Measurements from ENCODE around the gene BCLAF3. TPM values are rescaled to one million over a fixed set of nuclear protein-coding genes. Genes with fewer than 3 reads are reported as not detected.

BCLAF3 gene
- polyA plus RNA-seq, 1 donor from 2014 or later, result 34.6 TPM

DNA sequence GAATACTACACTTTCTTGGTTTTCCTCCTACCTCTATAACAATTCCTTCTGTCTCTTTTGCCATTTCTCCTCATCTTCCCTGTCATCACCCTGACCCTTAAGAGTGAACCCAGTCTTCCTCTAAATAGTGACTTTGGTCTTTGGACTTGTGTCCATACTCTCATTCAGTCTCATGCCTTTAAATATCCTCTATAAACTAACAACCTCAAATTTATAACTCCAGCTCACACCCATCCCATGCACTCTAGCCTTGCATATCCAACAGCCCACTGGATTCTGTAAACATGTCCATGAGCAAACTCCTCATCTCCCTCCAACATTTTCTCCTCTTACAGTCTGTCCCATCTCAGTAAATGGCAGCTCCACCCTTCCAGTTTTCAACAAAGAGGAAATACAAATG is 15.0 kb downstream of the BCLAF3 start:
- H3K4me2 ChIP-seq (ENCODE audit: low read length), result no peak overlapping the region
- no peaks in the 10 kb centered on the region for H3K79me2 ChIP-seq (replicated peaks; ENCODE audit: insufficient read depth, low read length)
- no peaks in the 10 kb centered on the region for H3K9me3 ChIP-seq (ENCODE audit: low read length)
- no peaks in the 10 kb centered on the region for H3K36me3 ChIP-seq (ENCODE audit: insufficient read depth, low read length)
- H3K9ac ChIP-seq (ENCODE audit: low read length), result no peak overlapping the region
- TF ChIP-seq EP300 (conservative IDR thresholded peaks at IDR 0.05; ENCODE audit: poor library complexity, severe bottlenecking) (no peak), EZH2 (IDR thresholded peaks at IDR 0.05; ENCODE audit: borderline replicate concordance, insufficient read depth, low read length, poor library complexity, severe bottlenecking) (no peak), MXI1 (conservative IDR thresholded peaks at IDR 0.05; ENCODE audit: poor library complexity, severe bottlenecking) (no peak), POLR2AphosphoS5 (IDR thresholded peaks at IDR 0.05) (no peak)
- TF ChIP-seq, protein P1, sequence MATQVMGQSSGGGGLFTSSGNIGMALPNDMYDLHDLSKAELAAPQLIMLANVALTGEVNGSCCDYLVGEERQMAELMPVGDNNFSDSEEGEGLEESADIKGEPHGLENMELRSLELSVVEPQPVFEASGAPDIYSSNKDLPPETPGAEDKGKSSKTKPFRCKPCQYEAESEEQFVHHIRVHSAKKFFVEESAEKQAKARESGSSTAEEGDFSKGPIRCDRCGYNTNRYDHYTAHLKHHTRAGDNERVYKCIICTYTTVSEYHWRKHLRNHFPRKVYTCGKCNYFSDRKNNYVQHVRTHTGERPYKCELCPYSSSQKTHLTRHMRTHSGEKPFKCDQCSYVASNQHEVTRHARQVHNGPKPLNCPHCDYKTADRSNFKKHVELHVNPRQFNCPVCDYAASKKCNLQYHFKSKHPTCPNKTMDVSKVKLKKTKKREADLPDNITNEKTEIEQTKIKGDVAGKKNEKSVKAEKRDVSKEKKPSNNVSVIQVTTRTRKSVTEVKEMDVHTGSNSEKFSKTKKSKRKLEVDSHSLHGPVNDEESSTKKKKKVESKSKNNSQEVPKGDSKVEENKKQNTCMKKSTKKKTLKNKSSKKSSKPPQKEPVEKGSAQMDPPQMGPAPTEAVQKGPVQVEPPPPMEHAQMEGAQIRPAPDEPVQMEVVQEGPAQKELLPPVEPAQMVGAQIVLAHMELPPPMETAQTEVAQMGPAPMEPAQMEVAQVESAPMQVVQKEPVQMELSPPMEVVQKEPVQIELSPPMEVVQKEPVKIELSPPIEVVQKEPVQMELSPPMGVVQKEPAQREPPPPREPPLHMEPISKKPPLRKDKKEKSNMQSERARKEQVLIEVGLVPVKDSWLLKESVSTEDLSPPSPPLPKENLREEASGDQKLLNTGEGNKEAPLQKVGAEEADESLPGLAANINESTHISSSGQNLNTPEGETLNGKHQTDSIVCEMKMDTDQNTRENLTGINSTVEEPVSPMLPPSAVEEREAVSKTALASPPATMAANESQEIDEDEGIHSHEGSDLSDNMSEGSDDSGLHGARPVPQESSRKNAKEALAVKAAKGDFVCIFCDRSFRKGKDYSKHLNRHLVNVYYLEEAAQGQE (IDR thresholded peaks at IDR 0.05; ENCODE audit: borderline replicate concordance), result no peak
- TF ChIP-seq, protein P2, sequence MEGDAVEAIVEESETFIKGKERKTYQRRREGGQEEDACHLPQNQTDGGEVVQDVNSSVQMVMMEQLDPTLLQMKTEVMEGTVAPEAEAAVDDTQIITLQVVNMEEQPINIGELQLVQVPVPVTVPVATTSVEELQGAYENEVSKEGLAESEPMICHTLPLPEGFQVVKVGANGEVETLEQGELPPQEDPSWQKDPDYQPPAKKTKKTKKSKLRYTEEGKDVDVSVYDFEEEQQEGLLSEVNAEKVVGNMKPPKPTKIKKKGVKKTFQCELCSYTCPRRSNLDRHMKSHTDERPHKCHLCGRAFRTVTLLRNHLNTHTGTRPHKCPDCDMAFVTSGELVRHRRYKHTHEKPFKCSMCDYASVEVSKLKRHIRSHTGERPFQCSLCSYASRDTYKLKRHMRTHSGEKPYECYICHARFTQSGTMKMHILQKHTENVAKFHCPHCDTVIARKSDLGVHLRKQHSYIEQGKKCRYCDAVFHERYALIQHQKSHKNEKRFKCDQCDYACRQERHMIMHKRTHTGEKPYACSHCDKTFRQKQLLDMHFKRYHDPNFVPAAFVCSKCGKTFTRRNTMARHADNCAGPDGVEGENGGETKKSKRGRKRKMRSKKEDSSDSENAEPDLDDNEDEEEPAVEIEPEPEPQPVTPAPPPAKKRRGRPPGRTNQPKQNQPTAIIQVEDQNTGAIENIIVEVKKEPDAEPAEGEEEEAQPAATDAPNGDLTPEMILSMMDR (IDR thresholded peaks at IDR 0.05; ENCODE audit: poor library complexity, severe bottlenecking), result no peak
- no peaks in the 10 kb centered on the region for H3F3A ChIP-seq (ENCODE audit: insufficient read depth, low read length, poor library complexity, severe bottlenecking)
- no peak overlapping the region for H2AFZ ChIP-seq (ENCODE audit: low read depth, low read length)
- H3K4me3 ChIP-seq (ENCODE audit: low read length), result no peak overlapping the region
- no peak overlapping the region for H3K27ac ChIP-seq (ENCODE audit: low read length)
- H3K9me2 ChIP-seq (ENCODE audit: insufficient read depth, low read length), result no peaks in the 10 kb centered on the region
- no peaks in the 10 kb centered on the region for H3K27me3 ChIP-seq (ENCODE audit: insufficient read depth, low read depth, low read length)
- no peaks in the 10 kb centered on the region for H4K20me1 ChIP-seq (ENCODE audit: insufficient read depth)

DNA sequence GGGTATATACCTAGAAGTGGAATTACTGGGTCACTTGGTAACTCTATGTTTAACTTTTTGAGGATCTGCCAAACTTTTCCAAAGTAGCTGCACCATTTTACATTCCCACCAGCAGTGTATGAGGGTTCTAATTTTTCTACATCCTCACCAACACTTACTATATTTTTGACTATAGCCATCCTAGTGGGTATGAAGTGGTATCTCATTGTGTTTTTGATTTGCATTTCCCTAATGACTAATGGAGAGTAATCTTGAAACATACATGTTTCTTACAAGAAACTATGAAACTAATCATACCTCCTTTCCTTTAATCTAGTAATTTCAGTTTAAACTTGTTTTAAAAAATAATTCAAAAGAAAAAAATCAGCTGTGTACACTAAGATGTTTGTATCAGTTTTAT is 17.9 kb downstream of the BCLAF3 start:
- Histone ChIP-seq H3K9ac (ENCODE audit: low read length) (no peak overlapping the region), H3K9me2 (ENCODE audit: insufficient read depth, low read length) (no peaks in the 10 kb centered on the region), H3K27me3 (ENCODE audit: insufficient read depth, low read depth, low read length) (no peaks in the 10 kb centered on the region), H3K4me2 (ENCODE audit: low read length) (no peak overlapping the region), H3F3A (ENCODE audit: insufficient read depth, low read length, poor library complexity, severe bottlenecking) (no peaks in the 10 kb centered on the region), H3K4me3 (ENCODE audit: low read length) (no peak overlapping the region), H3K79me2 (replicated peaks; ENCODE audit: insufficient read depth, low read length) (no peaks in the 10 kb centered on the region), H4K20me1 (ENCODE audit: insufficient read depth) (no peaks in the 10 kb centered on the region), H3K27ac (ENCODE audit: low read length) (no peak overlapping the region), H3K9me3 (ENCODE audit: low read length) (no peaks in the 10 kb centered on the region), H3K36me3 (ENCODE audit: insufficient read depth, low read length) (no peaks in the 10 kb centered on the region), H2AFZ (ENCODE audit: low read depth, low read length) (no peak overlapping the region)
- no peak for TF ChIP-seq SMC3 (conservative IDR thresholded peaks at IDR 0.05; ENCODE audit: poor library complexity)
- TF ChIP-seq, protein P1 (IDR thresholded peaks at IDR 0.05; ENCODE audit: borderline replicate concordance), result no peak
- no peak for TF ChIP-seq EP300 (conservative IDR thresholded peaks at IDR 0.05; ENCODE audit: poor library complexity, severe bottlenecking)
- no peak for TF ChIP-seq MXI1 (conservative IDR thresholded peaks at IDR 0.05; ENCODE audit: poor library complexity, severe bottlenecking)
- TF ChIP-seq, protein P2 (IDR thresholded peaks at IDR 0.05; ENCODE audit: poor library complexity, severe bottlenecking), result no peak
- TF ChIP-seq EZH2 (IDR thresholded peaks at IDR 0.05; ENCODE audit: borderline replicate concordance, insufficient read depth, low read length, poor library complexity, severe bottlenecking), result no peak
- no peak for TF ChIP-seq POLR2AphosphoS5 (IDR thresholded peaks at IDR 0.05)
- TF ChIP-seq TAF1 (IDR thresholded peaks at IDR 0.05; ENCODE audit: low read depth), result no peak
- TF ChIP-seq RAD21 (conservative IDR thresholded peaks at IDR 0.05), result no peak

All from neural cell (in vitro differentiated cells).